Measurements from ENCODE around the gene ELL2.

ELL2 gene

GRCh38 chr5:95954716-95955115 is 6.9 kb downstream of the ELL2 start:
- no peak for DNase-seq

GRCh38 chr5:95953021-95953702 is 8.5 kb downstream of the ELL2 start:
- no peak for DNase-seq

GRCh38 chr5:95951916-95952315 is 9.7 kb downstream of the ELL2 start:
- DNase-seq, result no peak

- DNase-seq, result no peak
Measured at GRCh38 chr5:95949810-95950209, 11.8 kb downstream of the ELL2 start.

GRCh38 chr5:95948631-95949030 is 13.0 kb downstream of the ELL2 start:
- DNase-seq, result no peak

- no peak for DNase-seq
Measured at GRCh38 chr5:95946451-95946850, 15.2 kb downstream of the ELL2 start.

GRCh38 chr5:95942968-95943367 is 18.7 kb downstream of the ELL2 start:
- no peak for DNase-seq

GRCh38 chr5:95942414-95942813 is 19.2 kb downstream of the ELL2 start:
- DNase-seq, result no peak

GRCh38 chr5:95941756-95942155 is 19.9 kb downstream of the ELL2 start:
- no peak for DNase-seq

- DNase-seq, result no peak
Measured at GRCh38 chr5:95940758-95941682, 20.6 kb downstream of the ELL2 start.

- DNase-seq, result no peak
Measured at GRCh38 chr5:95939465-95939864, 22.2 kb downstream of the ELL2 start.

GRCh38 chr5:95938766-95939165 is 22.9 kb downstream of the ELL2 start:
- no peak for DNase-seq

GRCh38 chr5:95938347-95938746 is 23.3 kb downstream of the ELL2 start:
- DNase-seq, result no peak

GRCh38 chr5:95937607-95938152 is 24.0 kb downstream of the ELL2 start:
- no peak for DNase-seq

GRCh38 chr5:95936812-95937397 is 24.7 kb downstream of the ELL2 start:
- no peak for DNase-seq

GRCh38 chr5:95935553-95936100 is 26.0 kb downstream of the ELL2 start:
- DNase-seq, result no peak

- DNase-seq, result no peak
Measured at GRCh38 chr5:95934207-95934804, 27.3 kb downstream of the ELL2 start.

GRCh38 chr5:95932941-95933340 is 28.7 kb downstream of the ELL2 start:
- DNase-seq, result no peak

GRCh38 chr5:95931079-95931833 is 30.4 kb downstream of the ELL2 start:
- DNase-seq, result no peak

- no peak for DNase-seq
Measured at GRCh38 chr5:95930141-95930930, 31.3 kb downstream of the ELL2 start.

- no peak for DNase-seq
Measured at GRCh38 chr5:95928724-95929253, 32.9 kb downstream of the ELL2 start.
